Measurements from ENCODE around the gene RAB36. TPM values are rescaled to one million over a fixed set of nuclear protein-coding genes. Genes with fewer than 3 reads are reported as not detected.

RAB36 gene
- polyA plus RNA-seq, 2 of the 4 experiments (the other 2 are of a cell fraction) = 2.5 to 4.0 TPM

DNA sequence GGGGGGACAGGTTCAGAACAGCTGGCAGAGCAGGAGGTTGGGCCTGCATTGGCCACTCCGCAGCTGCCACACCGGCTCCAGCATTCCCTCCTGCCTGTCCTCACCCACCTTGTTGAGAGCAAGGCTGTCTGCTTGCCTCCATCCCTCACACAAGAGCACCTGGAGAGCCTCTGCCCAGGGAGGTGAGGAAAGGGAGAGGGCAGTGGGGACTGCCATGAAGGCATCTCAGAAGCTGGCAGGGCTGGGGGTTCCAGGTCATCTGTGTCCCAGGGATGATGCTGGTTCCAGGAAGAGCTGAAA, 30.6 kb upstream of the RAB36 start:
- H3K4me1 ChIP-seq = no peaks in the 10 kb centered on the region
- DNase-seq (ENCODE audit: low read depth in 1 of 2, low spot score in 1 of 2) = no peak
- H3K4me2 ChIP-seq = no peak overlapping the region
- no peak overlapping the region for H3K4me3 ChIP-seq
- WGBS (ENCODE audit: missing lambda C conversion rate) = 83% methylated on average over 1 of the region's 2 CpGs
- FAIRE-seq = no peak
- no peak for ATAC-seq
- POLR2A ChIA-PET = no interaction called here
- H3K27ac ChIP-seq = no peak overlapping the region
- no peaks in the 10 kb centered on the region for H3K9me3 ChIP-seq
- CTCF ChIA-PET = interaction anchor here (1.0 to 3.7 kb wide), 4 partner anchors 10 to 155 kb away, joined by 3 to 19 read pairs (median 4); no protein-coding TSS in a partner anchor
- TF ChIP-seq HOXB5 (CRISPR knock-in tag; IDR thresholded peaks at IDR 0.05) = no peak
- TF ChIP-seq JUN (IDR thresholded peaks at IDR 0.05) = no peak
- no peak for TF ChIP-seq RARB (CRISPR knock-in tag; IDR thresholded peaks at IDR 0.05)
- no peak for TF ChIP-seq NFE2L2 (conservative IDR thresholded peaks at IDR 0.05; ENCODE audit: low read length)
- TF ChIP-seq RFX5 (IDR thresholded peaks at IDR 0.05) = no peak
- no peak for TF ChIP-seq JUNB (IDR thresholded peaks at IDR 0.05)
- TF ChIP-seq HEYL (CRISPR knock-in tag; IDR thresholded peaks at IDR 0.05) = no peak
- no peak for TF ChIP-seq CBX8 (IDR thresholded peaks at IDR 0.05)

DNA sequence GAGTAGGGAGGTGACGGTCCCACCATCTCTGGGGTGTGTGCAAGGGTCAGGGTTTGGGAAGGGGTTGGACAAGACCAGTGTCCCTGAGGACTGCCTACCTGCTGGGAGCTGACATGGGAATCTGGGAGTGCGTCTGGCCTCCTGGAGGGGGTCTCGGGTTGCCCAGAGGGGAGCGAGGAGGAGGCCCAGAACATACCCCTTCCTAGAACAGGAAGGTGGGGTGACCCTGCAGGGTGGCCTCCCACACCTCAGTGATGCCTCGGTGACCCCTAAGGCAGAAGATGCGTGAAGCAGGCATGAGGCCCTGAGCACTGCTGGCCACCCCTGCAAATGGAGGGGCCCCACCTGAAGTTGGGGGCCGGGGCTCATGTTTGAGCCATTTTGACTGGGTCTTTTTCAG, 29.9 kb upstream of the RAB36 start:
- Histone ChIP-seq H3K4me2 (no peak overlapping the region), H3K4me3 (no peak overlapping the region), H3K4me1 (no peaks in the 10 kb centered on the region), H3K27ac (no peak overlapping the region), H3K9me3 (no peaks in the 10 kb centered on the region)
- CTCF ChIA-PET = interaction anchor here (1.0 to 3.7 kb wide), 4 partner anchors 9 to 156 kb away, joined by 3 to 19 read pairs (median 4); no protein-coding TSS in a partner anchor
- POLR2A ChIA-PET = no interaction called here
- no peak for DNase-seq (ENCODE audit: low read depth in 1 of 2, low spot score in 1 of 2)
- FAIRE-seq = no peak
- TF ChIP-seq, protein P1, sequence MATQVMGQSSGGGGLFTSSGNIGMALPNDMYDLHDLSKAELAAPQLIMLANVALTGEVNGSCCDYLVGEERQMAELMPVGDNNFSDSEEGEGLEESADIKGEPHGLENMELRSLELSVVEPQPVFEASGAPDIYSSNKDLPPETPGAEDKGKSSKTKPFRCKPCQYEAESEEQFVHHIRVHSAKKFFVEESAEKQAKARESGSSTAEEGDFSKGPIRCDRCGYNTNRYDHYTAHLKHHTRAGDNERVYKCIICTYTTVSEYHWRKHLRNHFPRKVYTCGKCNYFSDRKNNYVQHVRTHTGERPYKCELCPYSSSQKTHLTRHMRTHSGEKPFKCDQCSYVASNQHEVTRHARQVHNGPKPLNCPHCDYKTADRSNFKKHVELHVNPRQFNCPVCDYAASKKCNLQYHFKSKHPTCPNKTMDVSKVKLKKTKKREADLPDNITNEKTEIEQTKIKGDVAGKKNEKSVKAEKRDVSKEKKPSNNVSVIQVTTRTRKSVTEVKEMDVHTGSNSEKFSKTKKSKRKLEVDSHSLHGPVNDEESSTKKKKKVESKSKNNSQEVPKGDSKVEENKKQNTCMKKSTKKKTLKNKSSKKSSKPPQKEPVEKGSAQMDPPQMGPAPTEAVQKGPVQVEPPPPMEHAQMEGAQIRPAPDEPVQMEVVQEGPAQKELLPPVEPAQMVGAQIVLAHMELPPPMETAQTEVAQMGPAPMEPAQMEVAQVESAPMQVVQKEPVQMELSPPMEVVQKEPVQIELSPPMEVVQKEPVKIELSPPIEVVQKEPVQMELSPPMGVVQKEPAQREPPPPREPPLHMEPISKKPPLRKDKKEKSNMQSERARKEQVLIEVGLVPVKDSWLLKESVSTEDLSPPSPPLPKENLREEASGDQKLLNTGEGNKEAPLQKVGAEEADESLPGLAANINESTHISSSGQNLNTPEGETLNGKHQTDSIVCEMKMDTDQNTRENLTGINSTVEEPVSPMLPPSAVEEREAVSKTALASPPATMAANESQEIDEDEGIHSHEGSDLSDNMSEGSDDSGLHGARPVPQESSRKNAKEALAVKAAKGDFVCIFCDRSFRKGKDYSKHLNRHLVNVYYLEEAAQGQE (IDR thresholded peaks at IDR 0.05) = no peak
- ATAC-seq = no peak
- WGBS (ENCODE audit: missing lambda C conversion rate) = 73% methylated on average over 7 of the region's 7 CpGs

DNA sequence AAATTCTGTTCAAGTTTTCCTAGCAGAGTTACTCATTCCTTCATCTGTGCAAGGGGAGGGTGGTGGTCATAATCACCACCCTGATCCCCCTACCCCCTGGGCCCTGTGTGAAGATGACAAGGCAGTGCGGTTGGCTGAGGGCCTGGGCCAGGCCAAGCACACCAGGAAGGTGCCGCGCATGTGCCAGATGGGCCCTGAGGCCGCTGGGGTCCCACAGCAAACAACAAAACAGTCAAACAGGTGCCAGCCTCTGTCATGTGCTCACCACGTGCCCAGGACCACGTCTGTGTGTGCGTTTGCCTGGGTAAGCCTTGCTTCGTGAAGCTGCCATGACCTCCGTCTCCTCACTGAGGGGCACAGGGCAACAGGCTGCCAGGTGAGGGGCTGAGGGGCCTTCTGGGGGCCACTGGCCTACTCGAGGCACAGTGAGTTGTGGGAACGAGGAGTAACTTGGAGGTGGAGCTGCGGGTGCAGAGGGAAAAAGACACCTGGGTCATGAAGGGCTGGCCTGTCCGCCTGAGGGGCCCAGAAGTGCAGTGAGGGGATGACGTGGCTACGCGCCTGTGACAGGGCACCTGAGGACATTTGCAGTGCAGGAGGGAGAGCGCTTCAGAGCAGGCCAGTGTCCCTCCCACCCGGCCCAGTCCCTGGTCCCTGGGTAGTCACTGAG, 29.3 kb upstream of the RAB36 start:
- no peak for ATAC-seq
- Histone ChIP-seq H3K4me3 (no peak overlapping the region), H3K9me3 (no peaks in the 10 kb centered on the region), H3K4me1 (no peaks in the 10 kb centered on the region), H3K4me2 (no peak overlapping the region), H3K27ac (no peak overlapping the region)
- WGBS (ENCODE audit: missing lambda C conversion rate) = 63% methylated on average over 5 of the region's 18 CpGs
- no peak for FAIRE-seq
- no peak for TF ChIP-seq NPAS2 (CRISPR knock-in tag; IDR thresholded peaks at IDR 0.05; ENCODE audit: borderline replicate concordance)
- no peak for TF ChIP-seq TP53 (CRISPR knock-in tag; IDR thresholded peaks at IDR 0.05)
- TF ChIP-seq JUNB (IDR thresholded peaks at IDR 0.05) = no peak
- no peak for TF ChIP-seq CHD4 (IDR thresholded peaks at IDR 0.05; ENCODE audit: borderline replicate concordance)
- TF ChIP-seq CBX8 (IDR thresholded peaks at IDR 0.05) = no peak
- TF ChIP-seq HDAC2 (IDR thresholded peaks at IDR 0.05) = no peak
- TF ChIP-seq MAZ (IDR thresholded peaks at IDR 0.05; ENCODE audit: borderline replicate concordance, low read depth, low read length) = no peak
- TF ChIP-seq, protein P2, sequence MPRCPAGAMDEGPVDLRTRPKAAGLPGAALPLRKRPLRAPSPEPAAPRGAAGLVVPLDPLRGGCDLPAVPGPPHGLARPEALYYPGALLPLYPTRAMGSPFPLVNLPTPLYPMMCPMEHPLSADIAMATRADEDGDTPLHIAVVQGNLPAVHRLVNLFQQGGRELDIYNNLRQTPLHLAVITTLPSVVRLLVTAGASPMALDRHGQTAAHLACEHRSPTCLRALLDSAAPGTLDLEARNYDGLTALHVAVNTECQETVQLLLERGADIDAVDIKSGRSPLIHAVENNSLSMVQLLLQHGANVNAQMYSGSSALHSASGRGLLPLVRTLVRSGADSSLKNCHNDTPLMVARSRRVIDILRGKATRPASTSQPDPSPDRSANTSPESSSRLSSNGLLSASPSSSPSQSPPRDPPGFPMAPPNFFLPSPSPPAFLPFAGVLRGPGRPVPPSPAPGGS (IDR thresholded peaks at IDR 0.05) = no peak
- TF ChIP-seq CEBPB (IDR thresholded peaks at IDR 0.05) = no peak
- TF ChIP-seq TFCP2L1 (CRISPR knock-in tag; IDR thresholded peaks at IDR 0.05) = no peak
- ChIA-PET CTCF (interaction anchor here (1.1 to 9.6 kb wide), 2 partner anchors 19 to 158 kb away, joined by 3 to 144 read pairs; no protein-coding TSS in a partner anchor), POLR2A (no interaction called here)
- no peak for DNase-seq (ENCODE audit: low read depth in 1 of 2, low spot score in 1 of 2)
